ENCODE results near the gene NSRP1.
"Not testable (repeated sequence)": the region's sequence is repeated elsewhere in the genome, so short reads cannot be mapped to it uniquely, and the experiment has no call there.

NSRP1 gene

GRCh38 chr17:30186761-30187160, 70.1 kb downstream of the NSRP1 start:
- no peaks in the 10 kb centered on the region for H4K20me1 ChIP-seq
- H3K9ac ChIP-seq, result no peak overlapping the region
- H3K4me2 ChIP-seq, result no peak overlapping the region
- peaks cover 55 to 76% (median 68%) of the 10 kb centered on the region in 11 experiments for H3K36me3 ChIP-seq
- no peaks in the 10 kb centered on the region for H3K27me3 ChIP-seq
- no peaks in the 10 kb centered on the region for H3K4me1 ChIP-seq
- H3K27ac ChIP-seq, result no peak overlapping the region
- H3K9me3 ChIP-seq (replicated peaks in 1 of 11), result no peaks in the 10 kb centered on the region
- H3K4me3 ChIP-seq, result no peak overlapping the region
- TF ChIP-seq Cebpa-rat (IDR thresholded peaks at IDR 0.05), result no peak

GRCh38 chr17:30187573-30187972, 71.0 kb downstream of the NSRP1 start:
- TF ChIP-seq Cebpa-rat (IDR thresholded peaks at IDR 0.05), result no peak
- Histone ChIP-seq H4K20me1 (no peaks in the 10 kb centered on the region), H3K36me3 (peaks cover 47 to 68% (median 59%) of the 10 kb centered on the region in 11 experiments), H3K4me3 (no peak overlapping the region), H3K9ac (no peak overlapping the region), H3K27me3 (no peaks in the 10 kb centered on the region), H3K4me2 (no peak overlapping the region), H3K4me1 (no peaks in the 10 kb centered on the region), H3K9me3 (replicated peaks in 1 of 11) (no peaks in the 10 kb centered on the region), H3K27ac (no peak overlapping the region)

- H4K20me1 ChIP-seq, result no peaks in the 10 kb centered on the region
- no peaks in the 10 kb centered on the region for H3K4me1 ChIP-seq
- peaks cover 39 to 60% (median 51%) of the 10 kb centered on the region in 11 experiments for H3K36me3 ChIP-seq
- H3K4me3 ChIP-seq, result no peak overlapping the region
- no peaks in the 10 kb centered on the region for H3K9me3 ChIP-seq (replicated peaks in 1 of 11)
- no peaks in the 10 kb centered on the region for H3K27me3 ChIP-seq
- H3K9ac ChIP-seq, result no peak overlapping the region
- H3K4me2 ChIP-seq, result no peak overlapping the region
- no peak overlapping the region for H3K27ac ChIP-seq
- TF ChIP-seq Cebpa-rat (IDR thresholded peaks at IDR 0.05), result no peak
Observed at GRCh38 chr17:30188211-30188939, 71.8 kb downstream of the NSRP1 start.

GRCh38 chr17:30191072-30191471, 74.5 kb downstream of the NSRP1 start:
- H3K36me3 ChIP-seq, result peaks cover 12 to 33% (median 24%) of the 10 kb centered on the region in 11 experiments
- H3K4me2 ChIP-seq, result no peak overlapping the region
- H3K27ac ChIP-seq, result no peak overlapping the region
- H3K9ac ChIP-seq, result no peak overlapping the region
- no peaks in the 10 kb centered on the region for H3K4me1 ChIP-seq
- H3K4me3 ChIP-seq, result no peak overlapping the region
- TF ChIP-seq Cebpa-rat (IDR thresholded peaks at IDR 0.05), result no peak
- H3K9me3 ChIP-seq (replicated peaks in 1 of 11), result no peaks in the 10 kb centered on the region
- H3K27me3 ChIP-seq, result no peaks in the 10 kb centered on the region
- no peaks in the 10 kb centered on the region for H4K20me1 ChIP-seq

GRCh38 chr17:30196504-30196903, 79.9 kb downstream of the NSRP1 start:
- H3K9me3 ChIP-seq (replicated peaks in 1 of 11), result no peaks in the 10 kb centered on the region

GRCh38 chr17:30197416-30197815, 80.8 kb downstream of the NSRP1 start:
- Histone ChIP-seq H3K9me3 (replicated peaks in 1 of 11) (no peaks in the 10 kb centered on the region), H3K9ac (no peak overlapping the region), H3K27me3 (no peaks in the 10 kb centered on the region), H3K4me3 (no peak overlapping the region), H3K36me3 (no peaks in the 10 kb centered on the region), H3K4me1 (0 out of 20 replicates have a peak, but pooled peaks cover 0 to 6% (median 0%) of the 10 kb centered on the region in 10 experiments), H3K4me2 (no peak overlapping the region), H4K20me1 (no peaks in the 10 kb centered on the region), H3K27ac (no peak overlapping the region)
- TF ChIP-seq Cebpa-rat (IDR thresholded peaks at IDR 0.05), result no peak

More at GRCh38 chr17:30196504-30196903, 79.9 kb downstream of the NSRP1 start:
- Histone ChIP-seq H3K4me1 (0 out of 20 replicates have a peak, but pooled peaks cover 0 to 6% (median 0%) of the 10 kb centered on the region in 10 experiments), H3K9ac (no peak overlapping the region), H3K4me2 (no peak overlapping the region), H3K36me3 (no peaks in the 10 kb centered on the region), H3K27me3 (no peaks in the 10 kb centered on the region), H3K27ac (no peak overlapping the region), H3K4me3 (no peak overlapping the region), H4K20me1 (no peaks in the 10 kb centered on the region)
- no peak for TF ChIP-seq Cebpa-rat (IDR thresholded peaks at IDR 0.05)

- Histone ChIP-seq H3K27me3 (no peaks in the 10 kb centered on the region), H3K9ac (no peak overlapping the region), H3K9me3 (replicated peaks in 1 of 11) (no peaks in the 10 kb centered on the region), H3K4me2 (no peak overlapping the region), H3K27ac (no peak overlapping the region), H4K20me1 (no peaks in the 10 kb centered on the region), H3K4me1 (0 out of 20 replicates have a peak, but pooled peaks cover 0 to 6% (median 0%) of the 10 kb centered on the region in 10 experiments), H3K4me3 (no peak overlapping the region), H3K36me3 (no peaks in the 10 kb centered on the region)
- no peak for TF ChIP-seq Cebpa-rat (IDR thresholded peaks at IDR 0.05)
Observed at GRCh38 chr17:30199600-30199999, 83.0 kb downstream of the NSRP1 start.

- Histone ChIP-seq H3K27ac (no peak overlapping the region), H3K36me3 (no peaks in the 10 kb centered on the region), H3K4me3 (no peak overlapping the region), H3K27me3 (no peaks in the 10 kb centered on the region), H3K4me1 (0 out of 20 replicates have a peak, but pooled peaks cover 0 to 6% (median 0%) of the 10 kb centered on the region in 10 experiments), H3K9ac (no peak overlapping the region), H3K4me2 (no peak overlapping the region), H4K20me1 (no peaks in the 10 kb centered on the region), H3K9me3 (replicated peaks in 1 of 11) (no peaks in the 10 kb centered on the region)
- no peak for TF ChIP-seq Cebpa-rat (IDR thresholded peaks at IDR 0.05)
Observed at GRCh38 chr17:30200106-30200505, 83.5 kb downstream of the NSRP1 start.

GRCh38 chr17:30200656-30201055, 84.0 kb downstream of the NSRP1 start:
- not testable (repeated sequence) for H4K20me1 ChIP-seq; H3K9ac ChIP-seq; H3K9me3 ChIP-seq (replicated peaks in 1 of 11); H3K36me3 ChIP-seq; H3K27ac ChIP-seq; H3K4me2 ChIP-seq; H3K27me3 ChIP-seq; H3K4me1 ChIP-seq; H3K4me3 ChIP-seq

- Histone ChIP-seq H3K4me2 (no peak overlapping the region), H3K27ac (no peak overlapping the region), H3K4me1 (peaks cover 8 to 11% (median 9%) of the 10 kb centered on the region in 10 experiments; a peak in 19 of 20 replicates), H3K9me3 (replicated peaks in 1 of 11) (no peaks in the 10 kb centered on the region), H3K9ac (no peak overlapping the region), H3K36me3 (no peaks in the 10 kb centered on the region), H3K4me3 (no peak overlapping the region), H4K20me1 (no peaks in the 10 kb centered on the region), H3K27me3 (no peaks in the 10 kb centered on the region)
- no peak for TF ChIP-seq Cebpa-rat (IDR thresholded peaks at IDR 0.05)
Observed at GRCh38 chr17:30203471-30203981, 86.9 kb downstream of the NSRP1 start.
